ENCODE measurements around the gene SERINC1. TPM values are rescaled to one million over a fixed set of nuclear protein-coding genes. Genes with fewer than 3 reads are reported as not detected.

Gene SERINC1
- total and polyA plus RNA-seq, 3 experiments from 2014 or later: 61.7 to 130 (median 62.9) TPM

GRCh38 chr6:122401104-122401503 lies 70.5 kb downstream of the SERINC1 start:
- peaks cover 33 to 51% (median 50%) of the 10 kb centered on the region in 3 donors for H3K4me1 Mint-ChIP-seq
- no peak for DNase-seq
- peak overlapping the region; percentile 89 for H3K4me3 ChIP-seq (ENCODE audit: low read length)
- ChIA-PET CTCF (interaction anchor here (0.8 kb wide), 1 partner anchor 70 kb away, joined by 3 read pairs; the partner anchor contains the start of gene SERINC1), POLR2A (no interaction called here)
- H3K27me3 ChIP-seq (ENCODE audit: insufficient read depth, low read length, poor library complexity, severe bottlenecking): no peaks in the 10 kb centered on the region
- H3K27ac Mint-ChIP-seq: peak overlapping the region in 3 of 8 donors; percentile 66 to 95 (median 85)
- peaks cover 0 to 3% (median 2%) of the 10 kb centered on the region in 3 donors for H3K36me3 Mint-ChIP-seq
- H3K27ac ChIP-seq (ENCODE audit: low read depth, low read length): no peak overlapping the region
- H3K4me3 Mint-ChIP-seq: peak overlapping the region; percentile 92 to 99 (median 98)
- H3K9me3 ChIP-seq (ENCODE audit: low read length): no peaks in the 10 kb centered on the region
- H3K9me3 Mint-ChIP-seq: no peaks in the 10 kb centered on the region
- peaks cover 51% of the 10 kb centered on the region for H3K4me1 ChIP-seq (ENCODE audit: insufficient read depth, low read length)
- H3K36me3 ChIP-seq (ENCODE audit: insufficient read depth, low read length): no peaks in the 10 kb centered on the region
- H3K27me3 Mint-ChIP-seq: peaks cover 0 to 2% of the 10 kb centered on the region in 2 donors

- Mint-ChIP-seq H3K4me1 (peaks cover 31 to 46% (median 45%) of the 10 kb centered on the region in 3 donors), H3K27ac (peak overlapping the region in 7 of 8 donors; percentile 24 to 98 (median 95)), H3K4me3 (peak overlapping the region; percentile 92 to 99 (median 98)), H3K27me3 (peaks cover 0 to 2% of the 10 kb centered on the region in 2 donors), H3K36me3 (peaks cover 0 to 3% (median 0%) of the 10 kb centered on the region in 3 donors), H3K9me3 (no peaks in the 10 kb centered on the region)
- H3K4me1 ChIP-seq (ENCODE audit: insufficient read depth, low read length): peaks cover 46% of the 10 kb centered on the region
- H3K4me3 ChIP-seq (ENCODE audit: low read length): peak overlapping the region; percentile 89
- CTCF ChIA-PET: interaction anchor here (0.8 kb wide), 1 partner anchor 71 kb away, joined by 3 read pairs; the partner anchor contains the start of gene SERINC1
- DNase-seq: no peak
- H3K27ac ChIP-seq (ENCODE audit: low read depth, low read length): no peak overlapping the region
- POLR2A ChIA-PET: no interaction called here
- H3K9me3 ChIP-seq (ENCODE audit: low read length): no peaks in the 10 kb centered on the region
- H3K27me3 ChIP-seq (ENCODE audit: insufficient read depth, low read length, poor library complexity, severe bottlenecking): no peaks in the 10 kb centered on the region
- no peaks in the 10 kb centered on the region for H3K36me3 ChIP-seq (ENCODE audit: insufficient read depth, low read length)
These were observed 71.0 kb downstream of the SERINC1 start for GRCh38 chr6:122400462-122401089.

- no peak for DNase-seq
- POLR2A ChIA-PET: interaction anchor here (1.5 kb wide), 1 partner anchor 71 kb away, joined by 11 read pairs; the partner anchor contains the start of gene SERINC1
These were observed 71.5 kb downstream of the SERINC1 start for GRCh38 chr6:122400121-122400450.

DNA sequence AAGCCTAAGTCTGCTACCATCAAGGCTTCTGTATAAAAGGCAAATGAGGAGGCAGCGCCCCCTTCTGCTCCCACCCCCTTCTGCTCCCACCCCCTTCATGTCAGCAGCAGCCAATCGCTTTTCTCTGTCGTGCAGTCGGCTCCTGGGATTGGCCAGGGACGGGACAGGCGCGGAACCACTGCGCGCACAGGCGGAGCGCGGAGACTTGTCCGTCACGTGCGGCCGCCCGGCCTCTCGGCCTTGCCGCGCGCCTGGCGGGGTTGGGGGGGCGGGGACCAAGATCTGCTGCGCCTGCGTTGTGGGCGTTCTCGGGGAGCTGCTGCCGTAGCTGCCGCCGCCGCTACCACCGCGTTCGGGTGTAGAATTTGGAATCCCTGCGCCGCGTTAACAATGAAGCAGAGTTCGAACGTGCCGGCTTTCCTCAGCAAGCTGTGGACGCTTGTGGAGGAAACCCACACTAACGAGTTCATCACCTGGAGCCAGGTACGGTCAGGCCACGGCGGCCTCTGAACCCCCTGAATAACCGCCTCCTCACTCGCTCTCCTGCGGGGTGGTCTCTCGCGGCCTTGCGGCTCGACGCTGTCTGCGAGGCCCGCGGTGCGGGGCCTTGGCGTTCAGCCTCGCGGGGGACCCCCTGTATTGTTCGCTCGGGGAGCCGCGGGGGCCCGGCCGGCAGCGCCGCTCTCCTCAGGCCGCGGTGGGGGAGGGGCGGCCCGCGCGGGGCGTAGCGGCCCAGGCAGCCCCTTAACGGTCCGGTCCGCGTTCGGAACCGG lies 72.1 kb downstream of the SERINC1 start, which contains the start of gene HSF2:
HSF2 (plus strand) TSS at position 305 of the 773 bp plus-strand sequence; CDS start at position 391, 86 bp downstream.
- no peaks in the 10 kb centered on the region for H3K27me3 ChIP-seq (ENCODE audit: insufficient read depth, low read length, poor library complexity, severe bottlenecking)
- H3K9me3 Mint-ChIP-seq: no peaks in the 10 kb centered on the region
- DNase-seq: peak; percentile 86 to 97 (median 93)
- H3K27me3 Mint-ChIP-seq: peaks cover 0 to 2% of the 10 kb centered on the region in 2 donors
- peaks cover 0 to 3% (median 0%) of the 10 kb centered on the region in 3 donors for H3K36me3 Mint-ChIP-seq
- H3K27ac ChIP-seq (ENCODE audit: low read depth, low read length): peak within 1 kb of the TSS; percentile 83
- H3K27ac Mint-ChIP-seq: peak within 1 kb of the TSS; percentile 85 to 98 (median 96)
- H3K4me3 Mint-ChIP-seq: peak within 1 kb of the TSS; percentile 92 to 99 (median 98)
- ChIA-PET CTCF (interaction anchor here (0.8 to 1.6 kb wide), 2 partner anchors 17 kb away, joined by 3 to 6 read pairs; no protein-coding TSS in a partner anchor), POLR2A (interaction anchor here (1.5 kb wide), 1 partner anchor 72 kb away, joined by 11 read pairs; the partner anchor contains the start of gene SERINC1)
- peaks cover 41% of the 10 kb centered on the region for H3K4me1 ChIP-seq (ENCODE audit: insufficient read depth, low read length)
- no peaks in the 10 kb centered on the region for H3K9me3 ChIP-seq (ENCODE audit: low read length)
- no peaks in the 10 kb centered on the region for H3K36me3 ChIP-seq (ENCODE audit: insufficient read depth, low read length)
- peaks cover 29 to 39% (median 39%) of the 10 kb centered on the region in 3 donors for H3K4me1 Mint-ChIP-seq
- peak within 1 kb of the TSS; percentile 89 for H3K4me3 ChIP-seq (ENCODE audit: low read length)

More at GRCh38 chr6:122400121-122400450, 71.5 kb downstream of the SERINC1 start:
- Histone ChIP-seq H3K36me3 (ENCODE audit: insufficient read depth, low read length) (no peaks in the 10 kb centered on the region), H3K9me3 (ENCODE audit: low read length) (no peaks in the 10 kb centered on the region), H3K27me3 (ENCODE audit: insufficient read depth, low read length, poor library complexity, severe bottlenecking) (no peaks in the 10 kb centered on the region), H3K27ac (ENCODE audit: low read depth, low read length) (peak overlapping the region; percentile 83), H3K4me3 (ENCODE audit: low read length) (peak overlapping the region; percentile 89), H3K4me1 (ENCODE audit: insufficient read depth, low read length) (peaks cover 44% of the 10 kb centered on the region)
- CTCF ChIA-PET: interaction anchor here (1.6 kb wide), 1 partner anchor 18 kb away, joined by 6 read pairs; no protein-coding TSS in a partner anchor
- peak overlapping the region; percentile 85 to 98 (median 95) for H3K27ac Mint-ChIP-seq
- peaks cover 0 to 2% of the 10 kb centered on the region in 2 donors for H3K27me3 Mint-ChIP-seq
- peak overlapping the region; percentile 92 to 99 (median 98) for H3K4me3 Mint-ChIP-seq
- peaks cover 31 to 44% (median 44%) of the 10 kb centered on the region in 3 donors for H3K4me1 Mint-ChIP-seq
- H3K9me3 Mint-ChIP-seq: no peaks in the 10 kb centered on the region
- peaks cover 0 to 3% (median 0%) of the 10 kb centered on the region in 3 donors for H3K36me3 Mint-ChIP-seq

- Mint-ChIP-seq H3K4me3 (peak overlapping the region; percentile 88 to 99 (median 98)), H3K27me3 (peaks cover 0 to 2% of the 10 kb centered on the region in 2 donors), H3K36me3 (peaks cover 0 to 3% (median 0%) of the 10 kb centered on the region in 3 donors), H3K9me3 (no peaks in the 10 kb centered on the region), H3K4me1 (peaks cover 26 to 35% (median 33%) of the 10 kb centered on the region in 3 donors), H3K27ac (peak overlapping the region; percentile 85 to 96 (median 94))
- CTCF ChIA-PET: interaction anchor here (0.8 to 1.6 kb wide), 2 partner anchors 17 kb away, joined by 3 to 6 read pairs; no protein-coding TSS in a partner anchor
- Histone ChIP-seq H3K27ac (ENCODE audit: low read depth, low read length) (peak overlapping the region; percentile 45), H3K4me1 (ENCODE audit: insufficient read depth, low read length) (peaks cover 38% of the 10 kb centered on the region), H3K9me3 (ENCODE audit: low read length) (no peaks in the 10 kb centered on the region), H3K36me3 (ENCODE audit: insufficient read depth, low read length) (no peaks in the 10 kb centered on the region), H3K27me3 (ENCODE audit: insufficient read depth, low read length, poor library complexity, severe bottlenecking) (no peaks in the 10 kb centered on the region), H3K4me3 (ENCODE audit: low read length) (peak overlapping the region; percentile 50)
- POLR2A ChIA-PET: interaction anchor here (1.5 kb wide), 1 partner anchor 72 kb away, joined by 11 read pairs; the partner anchor contains the start of gene SERINC1
- no peak for DNase-seq
These were observed 72.6 kb downstream of the SERINC1 start for GRCh38 chr6:122399055-122399347.

- no peak for DNase-seq
- H3K9me3 ChIP-seq (ENCODE audit: low read length): no peaks in the 10 kb centered on the region
- no peaks in the 10 kb centered on the region for H3K36me3 ChIP-seq (ENCODE audit: insufficient read depth, low read length)
- Mint-ChIP-seq H3K9me3 (no peaks in the 10 kb centered on the region), H3K4me1 (peaks cover under 1 to 2% (median 2%) of the 10 kb centered on the region in 3 donors), H3K27ac (no peak overlapping the region), H3K27me3 (peaks cover 0 to 4% of the 10 kb centered on the region in 2 donors), H3K4me3 (no peak overlapping the region), H3K36me3 (no peaks in the 10 kb centered on the region)
- POLR2A ChIA-PET: no interaction called here
- H3K27ac ChIP-seq (ENCODE audit: low read depth, low read length): no peak overlapping the region
- CTCF ChIA-PET: interaction anchor here (1.5 kb wide), 1 partner anchor 137 kb away, joined by 6 read pairs; no protein-coding TSS in a partner anchor
- no peaks in the 10 kb centered on the region for H3K27me3 ChIP-seq (ENCODE audit: insufficient read depth, low read length, poor library complexity, severe bottlenecking)
- H3K4me1 ChIP-seq (ENCODE audit: insufficient read depth, low read length): peaks cover 6% of the 10 kb centered on the region
- no peak overlapping the region for H3K4me3 ChIP-seq (ENCODE audit: low read length)
These were observed 77.6 kb downstream of the SERINC1 start for GRCh38 chr6:122394016-122394415.

DNA sequence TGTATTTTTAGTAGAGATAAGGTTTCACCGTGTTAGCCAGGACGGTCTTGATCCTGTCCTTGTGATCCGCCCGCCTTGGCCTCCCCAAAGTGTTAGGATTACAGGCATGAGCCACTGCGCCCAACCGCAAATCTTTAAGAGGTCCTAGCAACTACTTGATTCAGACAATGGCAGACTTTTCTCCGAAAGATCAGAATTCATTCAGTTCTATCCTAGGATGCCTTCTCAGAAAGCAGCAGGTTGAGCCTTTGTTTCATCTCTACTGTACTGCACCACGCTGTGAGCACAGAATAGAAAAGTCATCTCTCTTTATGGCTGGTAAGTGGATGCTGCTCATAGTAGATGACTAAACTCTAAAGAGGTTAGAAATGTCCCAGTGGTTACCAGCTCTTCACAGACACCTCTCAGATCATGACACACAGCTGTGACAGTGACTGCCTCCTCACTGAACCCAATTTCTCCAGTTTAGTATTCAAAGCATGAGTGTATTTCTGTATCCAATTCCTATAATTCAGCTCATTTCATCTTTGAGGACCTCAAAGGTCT lies 78.2 kb downstream of the SERINC1 start:
- DNase-seq: no peak
- Mint-ChIP-seq H3K9me3 (no peaks in the 10 kb centered on the region), H3K27me3 (peaks cover 0 to 4% of the 10 kb centered on the region in 2 donors), H3K4me1 (no peaks in the 10 kb centered on the region), H3K27ac (no peak overlapping the region), H3K36me3 (no peaks in the 10 kb centered on the region), H3K4me3 (no peak overlapping the region)
- Histone ChIP-seq H3K36me3 (ENCODE audit: insufficient read depth, low read length) (no peaks in the 10 kb centered on the region), H3K27me3 (ENCODE audit: insufficient read depth, low read length, poor library complexity, severe bottlenecking) (no peaks in the 10 kb centered on the region), H3K27ac (ENCODE audit: low read depth, low read length) (no peak overlapping the region), H3K9me3 (ENCODE audit: low read length) (no peaks in the 10 kb centered on the region), H3K4me3 (ENCODE audit: low read length) (no peak overlapping the region), H3K4me1 (ENCODE audit: insufficient read depth, low read length) (no peaks in the 10 kb centered on the region)
- ChIA-PET POLR2A (no interaction called here), CTCF (interaction anchor here (1.5 kb wide), 1 partner anchor 137 kb away, joined by 6 read pairs; no protein-coding TSS in a partner anchor)
